GM19043 (cell line): ENCODE measurements around the gene CYB5D1.

ENCODE experiments used
- ATAC-seq: cut with Tn5 transposase; IDR thresholded peaks from one replicate; pipeline ENCODE4 v1.9.1; 2021; ENCODE audit warnings: low read depth; ENCODE audit not compliant: unreplicated experiment

Gene CYB5D1

GRCh38 chr17:7883781-7884386 lies 26.1 kb downstream of the CYB5D1 start:
- ATAC-seq = no peak

GRCh38 chr17:7884581-7885366 lies 27.0 kb downstream of the CYB5D1 start:
- no peak for ATAC-seq

DNA sequence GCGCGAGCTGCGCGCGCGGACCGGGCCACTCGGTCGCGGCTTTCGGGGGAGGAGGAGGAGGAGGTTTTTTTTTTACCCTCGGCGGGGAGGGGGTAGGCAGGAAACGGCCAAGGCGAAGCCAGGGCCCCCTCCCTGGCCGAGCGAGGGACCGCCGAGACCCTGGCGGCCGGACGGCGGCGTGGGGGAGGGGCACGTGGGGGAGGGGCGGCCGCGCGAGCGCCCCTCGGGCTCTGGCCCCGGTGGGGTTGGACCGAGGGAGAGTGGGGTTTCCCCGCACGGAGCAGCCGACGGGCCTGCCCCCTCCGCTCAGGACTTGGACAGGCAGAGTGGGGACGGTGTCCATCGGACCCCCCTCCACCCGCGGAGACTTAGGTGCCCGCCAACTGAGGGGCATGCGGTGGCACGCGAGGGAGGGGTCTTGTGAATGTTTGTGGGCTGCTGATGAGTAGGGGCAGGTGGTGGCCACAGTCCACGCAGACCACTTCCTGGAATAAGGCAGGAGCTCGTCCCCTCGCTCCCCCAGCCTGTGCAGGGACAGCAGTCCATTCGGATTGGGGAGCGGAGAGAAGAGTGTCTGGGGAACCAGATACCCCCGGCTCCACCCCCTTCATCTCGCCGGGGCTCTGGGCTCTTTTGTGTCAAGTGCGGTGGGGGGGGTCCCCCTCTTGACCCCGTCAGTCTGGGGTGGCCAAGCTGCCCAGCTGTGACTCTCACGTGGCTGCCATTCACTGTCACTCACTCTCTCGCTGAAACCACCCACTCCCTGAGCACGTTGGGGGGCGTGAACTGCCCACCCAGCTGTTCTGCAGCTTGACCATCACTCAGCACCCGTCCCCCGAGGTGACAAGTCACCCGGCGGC lies 27.8 kb downstream of the CYB5D1 start:
- ATAC-seq = no peak

GRCh38 chr17:7886227-7887037 lies 28.6 kb downstream of the CYB5D1 start:
- ATAC-seq = no peak

- ATAC-seq = no peak
Measured at GRCh38 chr17:7887038-7887481, 29.3 kb downstream of the CYB5D1 start.

DNA sequence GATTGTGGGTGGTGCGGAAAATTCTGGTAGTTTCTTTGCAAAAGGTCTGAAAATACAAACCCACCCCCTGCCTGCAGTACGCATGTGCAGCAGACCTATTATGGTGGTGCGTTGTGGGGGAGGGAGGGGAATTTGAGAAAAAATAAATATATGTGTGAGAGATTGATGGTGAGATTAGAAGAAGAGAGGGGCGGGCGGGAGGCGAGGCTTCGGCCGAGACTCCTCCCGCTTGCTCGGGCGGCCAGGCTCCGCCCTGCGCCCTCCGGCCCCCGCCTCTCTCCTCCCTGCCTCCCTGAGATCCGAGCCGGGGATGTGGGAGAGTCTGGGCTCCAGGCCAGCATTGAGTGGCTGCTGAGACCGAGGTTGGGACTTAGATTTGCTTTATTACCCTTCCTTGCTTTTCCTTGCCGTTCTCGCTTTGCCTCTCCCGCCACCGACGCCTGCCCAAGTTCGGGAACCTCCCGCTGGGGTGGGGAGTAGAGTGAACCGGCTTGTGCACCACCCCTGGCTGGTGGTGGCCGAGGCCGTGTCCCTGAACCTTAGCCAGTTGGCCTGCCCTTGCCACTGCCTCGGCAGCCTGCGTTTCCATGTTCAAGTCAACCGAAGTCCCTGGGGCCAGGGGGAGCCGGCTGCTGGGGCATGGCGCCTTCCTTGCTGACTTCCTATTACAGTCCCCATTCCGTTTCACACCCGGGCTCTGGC lies 29.8 kb downstream of the CYB5D1 start:
- no peak for ATAC-seq

DNA sequence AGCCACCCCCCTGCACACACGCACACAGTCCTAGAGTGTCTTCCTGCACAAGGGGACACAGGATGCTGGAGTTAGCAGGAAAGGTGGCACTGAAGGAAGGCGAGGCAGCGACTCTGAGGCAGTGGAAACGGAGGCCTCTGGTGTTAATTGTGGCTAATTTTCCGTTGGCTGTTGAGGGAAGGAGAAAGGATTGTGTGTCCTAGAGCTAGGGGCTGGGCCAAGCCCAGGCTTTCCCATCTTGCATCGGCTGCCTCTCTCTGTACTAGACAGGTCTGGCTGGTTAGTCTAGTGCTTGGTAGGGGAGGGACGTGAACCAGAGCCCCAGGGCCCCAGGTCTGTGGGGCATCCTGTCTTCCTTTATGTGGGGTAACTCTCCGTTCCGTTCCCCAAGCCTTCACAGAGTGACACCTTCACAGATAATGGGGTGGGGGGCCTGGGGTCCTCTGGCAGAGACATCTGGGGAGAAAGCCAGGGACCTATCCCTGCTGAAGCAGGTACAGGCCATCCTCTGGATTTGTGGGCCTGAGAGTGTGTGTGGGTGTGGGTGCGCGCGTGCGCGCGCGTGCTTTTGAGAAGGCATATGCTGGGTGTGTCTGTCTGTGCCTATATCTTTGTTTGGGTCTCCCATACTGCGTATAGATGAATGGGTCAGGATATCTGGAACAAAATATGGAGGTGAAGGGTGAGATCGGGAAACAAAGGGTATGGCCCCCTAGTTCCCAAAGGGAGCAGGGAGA lies 30.5 kb downstream of the CYB5D1 start, which contains the start of gene CHD3:
Gene CHD3, plus strand, starts transcription at position 606 of the 737 bp plus-strand sequence. CDS start 212 bp downstream, outside the sequence.
- ATAC-seq = no peak

- ATAC-seq = no peak
Measured at GRCh38 chr17:7889166-7889955, 31.6 kb downstream of the CYB5D1 start.

- ATAC-seq = no peak
Measured at GRCh38 chr17:7893187-7893880, 35.5 kb downstream of the CYB5D1 start.

DNA sequence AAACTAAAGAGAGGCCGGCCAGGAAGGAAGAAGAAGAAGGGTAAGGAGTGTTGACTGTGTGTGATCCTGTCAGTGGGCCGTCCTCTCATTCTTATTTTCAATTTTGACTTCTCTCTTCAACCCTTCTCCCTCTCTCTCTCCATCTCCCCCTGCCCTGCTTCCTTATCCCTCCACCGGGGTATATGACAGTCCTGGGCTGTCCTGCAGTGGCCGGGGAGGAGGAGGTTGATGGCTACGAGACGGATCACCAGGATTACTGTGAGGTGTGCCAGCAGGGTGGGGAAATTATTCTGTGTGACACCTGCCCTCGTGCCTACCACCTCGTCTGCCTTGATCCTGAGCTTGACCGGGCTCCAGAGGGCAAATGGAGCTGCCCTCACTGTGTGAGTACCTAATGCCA lies 36.4 kb downstream of the CYB5D1 start:
- no peak for ATAC-seq

DNA sequence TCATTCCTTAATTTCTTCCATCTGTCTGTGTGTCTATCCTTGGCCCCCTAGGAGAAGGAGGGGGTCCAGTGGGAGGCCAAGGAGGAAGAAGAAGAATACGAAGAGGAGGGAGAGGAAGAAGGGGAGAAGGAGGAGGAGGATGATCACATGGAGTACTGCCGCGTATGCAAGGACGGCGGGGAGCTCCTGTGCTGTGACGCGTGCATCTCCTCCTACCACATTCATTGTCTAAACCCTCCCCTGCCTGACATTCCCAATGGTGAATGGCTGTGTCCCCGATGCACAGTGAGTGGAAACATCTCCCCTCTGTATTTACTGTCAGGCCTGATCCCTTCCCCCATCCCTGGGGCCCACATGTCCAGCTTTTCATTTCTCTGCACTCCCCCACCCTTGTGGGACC lies 37.1 kb downstream of the CYB5D1 start:
- ATAC-seq = no peak

- ATAC-seq = no peak
Measured at GRCh38 chr17:7897090-7897489, 39.3 kb downstream of the CYB5D1 start.

- ATAC-seq = no peak
Measured at GRCh38 chr17:7897773-7898172, 40.0 kb downstream of the CYB5D1 start.

DNA sequence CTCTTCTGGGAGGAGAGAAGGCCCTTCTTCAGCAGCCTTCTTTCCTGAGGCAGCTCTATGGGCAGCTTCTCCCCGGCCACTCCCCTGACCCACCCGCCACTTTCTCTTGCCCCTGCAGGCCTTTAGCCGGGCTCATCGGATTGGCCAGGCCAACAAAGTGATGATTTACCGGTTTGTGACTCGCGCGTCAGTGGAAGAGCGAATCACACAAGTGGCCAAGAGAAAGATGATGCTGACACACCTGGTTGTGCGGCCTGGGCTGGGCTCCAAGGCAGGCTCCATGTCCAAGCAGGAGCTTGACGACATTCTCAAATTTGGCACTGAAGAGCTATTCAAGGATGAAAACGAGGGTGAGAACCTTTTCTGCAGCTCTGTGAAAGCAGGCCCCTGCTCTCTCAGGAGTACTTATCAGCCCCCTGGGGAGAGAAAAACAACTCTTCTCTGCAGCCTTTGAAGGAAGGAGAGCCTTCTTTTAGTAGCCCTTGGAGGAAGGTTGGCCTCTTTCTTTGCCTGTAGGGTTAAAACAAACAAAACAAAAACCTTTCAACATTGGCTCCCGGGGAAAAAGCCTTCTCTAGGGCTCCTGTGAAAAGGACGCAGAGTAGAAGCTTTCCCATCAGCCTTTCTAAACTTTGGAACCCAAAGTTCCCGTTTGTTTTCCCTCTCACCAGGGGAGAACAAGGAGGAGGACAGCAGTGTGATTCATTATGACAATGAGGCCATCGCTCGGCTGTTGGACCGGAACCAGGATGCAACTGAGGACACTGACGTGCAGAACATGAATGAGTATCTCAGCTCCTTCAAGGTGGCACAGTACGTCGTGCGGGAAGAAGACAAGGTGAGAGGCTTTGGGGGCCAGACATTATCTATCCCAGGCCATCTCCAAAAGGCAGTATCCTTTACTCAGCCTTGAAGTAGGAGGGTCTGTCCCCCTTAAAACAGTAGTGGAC lies 45.6 kb downstream of the CYB5D1 start:
- no peak for ATAC-seq

DNA sequence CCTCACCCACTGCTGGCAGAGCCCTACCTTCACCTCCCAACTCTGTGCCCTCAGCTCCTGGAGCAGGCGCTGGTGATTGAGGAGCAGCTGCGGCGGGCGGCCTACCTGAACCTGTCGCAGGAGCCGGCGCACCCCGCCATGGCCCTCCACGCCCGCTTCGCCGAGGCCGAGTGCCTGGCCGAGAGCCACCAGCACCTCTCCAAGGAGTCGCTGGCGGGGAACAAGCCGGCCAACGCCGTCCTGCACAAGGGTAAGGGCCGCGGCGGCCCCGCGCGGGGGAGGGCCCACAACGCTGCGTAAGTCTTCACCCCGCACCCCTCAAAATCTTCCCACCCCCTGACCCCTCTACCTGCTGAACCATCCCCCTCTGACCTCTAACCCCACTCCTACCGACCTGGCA lies 51.3 kb downstream of the CYB5D1 start:
- ATAC-seq = no peak

GRCh38 chr17:7910281-7910680 lies 52.5 kb downstream of the CYB5D1 start:
- no peak for ATAC-seq

- ATAC-seq = no peak
Measured at GRCh38 chr17:7910711-7911110, 52.9 kb downstream of the CYB5D1 start.
